ENCODE results near the gene OSBPL9.

- TF ChIP-seq POLR2A (IDR thresholded peaks at IDR 0.05) (no peak), CTCF (IDR thresholded peaks at IDR 0.05) (no peak)
Measured at GRCh38 chr1:51592711-51593110, 24.2 kb upstream of the OSBPL9 start.
